Measurements from ENCODE around the gene ANO7. TPM values are rescaled to one million over a fixed set of nuclear protein-coding genes. Genes with fewer than 3 reads are reported as not detected.
A peak's percentile ranks its signal among the peaks of the same experiment; 100 is the strongest.

Gene ANO7
- total RNA-seq (2014; rRNA removed; shearing (Covaris generic)) = 0.62 and 0.76 TPM in 2 replicates

GRCh38 chr2:241188361-241189092, at the start of gene ANO7:
ANO7 (plus strand) TSS chr2:241188677; CDS start chr2:241190064, 1,387 bp downstream.
- DNase-seq (ENCODE audit: low read depth) = no peak

GRCh38 chr2:241139531-241140444, 48.7 kb upstream of the ANO7 start:
- no peak for DNase-seq (ENCODE audit: low read depth)

GRCh38 chr2:241140445-241140840, 48.0 kb upstream of the ANO7 start:
- DNase-seq (ENCODE audit: low read depth) = no peak

- no peak for DNase-seq (ENCODE audit: low read depth)
Measured at GRCh38 chr2:241141214-241141770, 47.2 kb upstream of the ANO7 start.

- DNase-seq (ENCODE audit: low read depth) = no peak
Measured at GRCh38 chr2:241142063-241142462, 46.4 kb upstream of the ANO7 start.

GRCh38 chr2:241142593-241142992, 45.9 kb upstream of the ANO7 start:
- no peak for DNase-seq (ENCODE audit: low read depth)

- DNase-seq (ENCODE audit: low read depth) = no peak
Measured at GRCh38 chr2:241146286-241146685, 42.2 kb upstream of the ANO7 start.

- DNase-seq (ENCODE audit: low read depth) = no peak
Measured at GRCh38 chr2:241147336-241147735, 41.1 kb upstream of the ANO7 start.

- no peak for DNase-seq (ENCODE audit: low read depth)
Measured at GRCh38 chr2:241148239-241148638, 40.2 kb upstream of the ANO7 start.

- peak; percentile 93 for DNase-seq (ENCODE audit: low read depth)
Measured at GRCh38 chr2:241148891-241149674, 39.4 kb upstream of the ANO7 start, which contains the start of gene PASK. PASK (minus strand) TSS chr2:241149472; CDS start chr2:241143032, 6,440 bp downstream.

GRCh38 chr2:241149675-241149924, 38.9 kb upstream of the ANO7 start:
- no peak for DNase-seq (ENCODE audit: low read depth)

GRCh38 chr2:241149925-241150659, 38.4 kb upstream of the ANO7 start, which contains the start of gene PPP1R7:
PPP1R7 (plus strand) TSS chr2:241150467; CDS start chr2:241150496, 29 bp downstream.
- DNase-seq (ENCODE audit: low read depth) = peak; percentile 89

GRCh38 chr2:241150660-241151530, 37.6 kb upstream of the ANO7 start:
- DNase-seq (ENCODE audit: low read depth) = no peak

- no peak for DNase-seq (ENCODE audit: low read depth)
Measured at GRCh38 chr2:241151934-241152660, 36.4 kb upstream of the ANO7 start.

GRCh38 chr2:241153616-241154015, 34.9 kb upstream of the ANO7 start:
- DNase-seq (ENCODE audit: low read depth) = peak; percentile 41

- DNase-seq (ENCODE audit: low read depth) = no peak
Measured at GRCh38 chr2:241154915-241155314, 33.6 kb upstream of the ANO7 start.

- DNase-seq (ENCODE audit: low read depth) = no peak
Measured at GRCh38 chr2:241155936-241156335, 32.5 kb upstream of the ANO7 start.

GRCh38 chr2:241156971-241157441, 31.5 kb upstream of the ANO7 start:
- no peak for DNase-seq (ENCODE audit: low read depth)
